ENCODE data around the gene FAM32A.
"Not testable (repeated sequence)": the region's sequence is repeated elsewhere in the genome, so short reads cannot be mapped to it uniquely, and the experiment has no call there.

FAM32A gene

DNA sequence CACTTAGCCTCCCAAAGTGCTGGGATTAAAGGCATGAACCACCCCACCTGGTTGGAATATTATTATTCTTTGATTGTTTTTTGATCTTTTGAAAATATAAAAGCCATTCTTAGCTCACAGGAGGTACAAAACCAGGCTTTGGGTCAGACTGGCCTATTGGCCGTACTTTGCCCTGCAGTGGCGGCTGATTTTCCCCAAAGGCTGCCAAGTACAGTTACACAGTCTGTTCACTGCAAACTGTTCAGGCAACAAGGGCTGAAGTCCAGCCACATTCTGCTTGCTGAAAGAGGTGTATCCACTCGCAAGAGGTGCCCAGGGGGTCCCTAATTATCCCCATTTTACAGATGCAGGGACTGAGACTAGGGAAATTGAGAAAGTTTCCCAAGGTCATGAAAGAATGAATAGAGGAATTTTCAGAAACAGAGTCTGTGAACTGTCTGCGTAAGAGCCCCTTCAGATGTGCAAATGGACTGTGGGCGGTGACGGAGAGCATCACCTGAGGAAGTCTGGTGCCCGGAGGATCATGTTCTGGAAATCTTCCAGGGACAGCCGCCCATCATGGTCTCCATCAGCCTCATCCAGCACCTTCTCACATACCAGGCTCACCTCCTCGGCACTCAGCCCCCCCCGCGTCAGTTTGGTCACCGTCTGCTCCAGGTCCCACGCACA is 20.9 kb upstream of the FAM32A start:
- no peak for DNase-seq (ENCODE audit: low read depth)

DNA sequence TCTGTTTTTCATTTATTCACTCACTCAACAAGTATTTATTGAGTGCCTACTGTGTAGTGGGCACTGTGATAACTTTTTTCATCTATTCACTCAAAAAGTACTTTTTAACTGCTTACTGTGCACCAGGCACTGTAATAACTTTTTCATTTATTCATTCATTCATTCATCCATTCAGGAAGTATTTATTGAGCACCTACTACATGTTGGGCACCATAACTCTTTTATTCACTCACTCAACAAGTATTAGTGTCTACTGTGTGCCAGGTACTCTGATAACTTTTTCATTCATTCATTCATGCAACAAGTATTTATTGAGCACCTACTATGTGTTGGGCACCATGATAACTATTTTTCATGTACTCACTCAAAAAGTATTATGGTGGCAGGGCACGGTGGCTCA is 18.8 kb upstream of the FAM32A start:
- DNase-seq (ENCODE audit: low read depth) = no peak

DNA sequence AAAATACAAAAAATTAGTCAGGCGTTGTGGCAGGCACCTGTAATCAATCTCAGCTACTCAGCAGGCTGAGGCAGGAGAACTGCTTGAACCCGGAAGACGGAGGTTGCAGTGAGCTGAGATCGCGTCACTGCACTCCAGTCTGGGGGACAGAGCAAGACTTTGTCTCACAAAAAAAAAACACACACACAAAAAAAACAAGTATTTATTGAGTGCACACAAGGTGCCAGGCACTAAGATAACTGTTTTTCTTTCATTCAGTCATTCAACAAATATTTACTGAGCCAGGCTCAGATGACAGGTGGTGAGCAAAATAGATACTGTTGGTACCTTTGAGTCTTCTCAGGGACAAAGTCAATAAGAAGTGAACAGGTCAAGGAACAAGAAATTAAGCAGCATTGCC is 18.2 kb upstream of the FAM32A start:
- no peak for DNase-seq (ENCODE audit: low read depth)

DNA sequence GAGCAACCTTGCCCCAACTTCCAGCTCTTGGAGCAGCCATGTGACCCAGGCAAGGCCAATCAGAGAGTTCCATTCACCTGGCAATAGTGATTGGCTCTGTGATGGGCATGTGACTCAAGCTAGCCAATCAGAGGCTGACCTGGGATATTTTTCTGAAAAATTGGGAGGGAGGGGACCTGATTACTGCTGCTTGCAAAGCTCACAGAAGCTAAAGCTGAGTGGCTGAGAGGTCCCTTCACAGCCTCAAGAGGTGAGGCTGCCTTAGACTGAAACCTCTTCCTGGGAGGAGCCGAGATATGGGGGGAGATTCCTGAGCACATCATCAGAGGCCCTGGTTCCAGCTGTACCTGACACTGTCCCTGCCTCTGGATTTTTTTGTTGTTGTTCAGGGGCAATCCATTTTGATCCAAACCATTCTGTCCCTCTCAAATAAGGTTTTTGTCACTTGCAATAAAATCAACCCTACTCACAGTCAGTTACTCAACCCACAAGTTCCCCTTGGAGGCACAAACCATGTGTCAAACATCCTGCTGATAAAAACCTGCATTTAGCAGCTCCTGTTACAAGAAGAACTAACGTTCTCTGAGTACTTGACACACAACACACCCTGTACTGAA is 16.6 kb upstream of the FAM32A start:
- peak; percentile 22 for DNase-seq (ENCODE audit: low read depth)

DNA sequence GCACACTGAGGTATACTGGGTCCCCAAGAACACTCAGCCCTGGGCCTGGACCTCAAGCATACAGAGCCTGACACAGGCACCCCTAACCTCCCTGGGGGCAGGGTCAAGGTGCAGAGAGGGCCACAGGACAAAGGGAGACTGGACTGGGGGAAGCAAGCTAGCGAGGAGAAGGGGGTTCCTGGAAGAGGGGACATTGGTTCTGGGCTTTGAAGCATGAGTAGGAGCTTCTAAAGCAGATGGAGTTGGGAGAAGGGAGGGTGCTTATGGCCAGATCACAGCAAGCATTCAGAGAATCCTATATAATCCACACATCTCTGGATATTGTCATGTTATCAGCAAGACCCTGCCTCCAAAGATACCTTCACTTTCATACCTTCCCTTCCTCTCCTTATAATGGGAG is 15.1 kb upstream of the FAM32A start:
- DNase-seq (ENCODE audit: low read depth) = no peak

DNA sequence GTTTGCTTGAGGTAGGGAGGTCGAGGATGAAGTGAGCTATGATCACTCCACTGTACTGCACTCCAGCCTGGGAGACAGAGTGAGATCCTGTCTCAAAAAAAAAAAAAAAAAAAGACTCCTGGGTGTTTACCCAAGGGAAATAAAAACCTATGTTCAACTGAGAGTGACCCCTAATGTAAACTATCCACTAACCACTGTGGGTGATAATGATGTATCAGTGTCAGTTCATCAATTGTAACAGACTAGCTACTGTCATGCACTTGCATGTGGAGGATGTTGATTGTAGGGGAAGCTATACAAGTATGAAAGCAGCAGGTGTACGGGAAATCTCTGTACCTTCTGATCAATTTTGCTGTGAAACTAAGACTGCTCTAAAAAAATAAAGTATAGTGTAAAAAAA is 9.3 kb upstream of the FAM32A start:
- no peak for DNase-seq (ENCODE audit: low read depth)

DNA sequence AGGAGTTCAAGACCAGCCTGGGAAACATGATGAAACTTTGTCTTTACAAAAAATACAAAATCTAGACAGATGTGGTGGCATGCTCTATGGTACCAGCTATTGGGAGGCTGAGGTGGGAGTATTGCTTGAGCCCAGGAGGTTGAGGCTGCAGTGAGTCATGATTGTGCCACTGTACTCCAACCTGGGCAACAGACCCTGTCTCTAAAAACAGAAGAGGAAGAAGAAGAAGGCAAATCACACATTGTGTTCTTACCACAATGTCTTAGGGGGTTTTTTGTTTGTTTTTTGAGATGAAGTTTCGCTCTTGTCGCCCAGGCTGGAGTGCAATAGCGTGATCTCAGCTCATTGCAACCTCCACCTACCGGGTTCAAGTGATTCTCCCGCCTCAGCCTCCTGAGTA is 6.3 kb upstream of the FAM32A start:
- not testable (repeated sequence) for DNase-seq (ENCODE audit: low read depth)

DNA sequence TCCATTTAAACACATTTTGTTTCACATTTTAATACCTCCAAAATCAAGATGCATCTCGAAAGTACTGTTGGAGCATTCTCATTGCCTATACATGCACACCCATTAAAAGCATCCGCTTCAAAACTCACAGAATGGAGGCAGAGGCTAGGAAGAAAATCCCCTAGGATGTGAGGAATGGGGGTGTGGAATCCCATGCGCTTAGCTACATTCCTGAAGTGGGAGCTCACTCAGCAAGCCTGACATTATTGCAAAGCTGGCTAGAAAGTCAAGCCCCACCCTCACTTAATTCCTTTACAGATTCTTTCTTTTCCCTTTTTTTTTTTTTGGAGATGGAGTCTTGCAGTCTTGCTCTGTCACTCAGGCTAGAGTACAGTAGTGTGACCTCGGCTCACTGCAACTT is 4.6 kb upstream of the FAM32A start:
- peak; percentile 73 for DNase-seq (ENCODE audit: low read depth)

DNA sequence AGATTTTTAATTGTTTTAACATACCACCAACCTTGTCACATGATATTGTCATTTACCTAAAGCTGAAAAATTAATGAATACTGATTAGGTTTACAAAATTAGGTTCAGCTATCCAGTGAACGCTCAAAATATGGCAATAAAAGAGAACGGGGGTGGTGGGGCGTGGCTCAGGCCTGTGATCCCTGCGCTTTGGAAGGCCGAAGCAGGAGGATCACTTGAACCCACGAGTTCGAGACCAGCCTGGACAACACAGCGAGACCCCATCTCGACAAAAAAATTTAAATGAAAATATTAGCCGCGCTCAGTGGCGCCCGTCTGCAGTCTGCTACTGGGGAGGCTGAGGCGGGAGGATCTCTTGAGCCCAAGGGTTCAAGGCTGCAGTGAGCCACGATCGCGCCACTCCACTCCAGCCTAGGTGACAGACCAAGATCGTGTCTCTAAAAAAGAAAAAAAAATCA is 516 bp upstream of the FAM32A start:
- no peak for DNase-seq (ENCODE audit: low read depth)

DNA sequence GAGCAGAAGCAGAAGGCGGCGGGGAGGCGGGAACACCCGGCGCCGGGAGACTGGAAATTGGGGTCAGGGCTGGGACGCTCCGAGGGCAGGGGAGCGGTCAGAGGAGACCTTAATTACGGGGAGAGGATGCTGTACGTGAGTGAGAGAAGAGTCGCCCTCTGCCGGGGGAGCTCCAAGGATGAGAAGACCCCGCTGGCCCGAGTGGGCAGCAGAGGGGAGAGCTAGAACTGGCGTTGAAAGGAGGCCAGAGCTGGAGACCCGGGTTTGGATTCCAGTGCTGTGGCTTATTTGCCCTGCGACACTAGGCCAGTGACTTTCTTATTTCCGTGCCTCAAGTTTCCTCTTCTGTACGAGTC is 536 bp downstream of the FAM32A start:
- DNase-seq (ENCODE audit: low read depth) = peak; percentile 70

DNA sequence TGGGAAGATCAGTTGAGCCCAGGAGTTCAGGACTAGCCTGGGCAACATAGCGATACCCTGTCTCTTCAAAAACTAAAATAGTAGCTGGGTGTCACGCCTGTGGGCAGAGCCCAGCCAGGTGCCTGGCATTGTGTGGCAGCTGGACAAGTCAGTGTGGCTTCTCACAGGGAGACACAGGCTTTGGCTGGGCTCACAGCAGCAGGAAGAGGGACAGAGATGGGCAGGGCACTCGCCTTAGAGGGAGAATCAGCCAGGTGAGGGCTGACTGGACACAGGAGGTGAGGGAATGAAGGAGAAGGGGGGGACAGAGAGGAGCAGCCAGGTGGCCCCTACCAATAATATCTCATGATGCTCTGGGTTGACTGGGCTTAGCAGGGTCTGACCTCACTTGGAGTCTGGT is 3.3 kb downstream of the FAM32A start:
- no peak for DNase-seq (ENCODE audit: low read depth)

DNA sequence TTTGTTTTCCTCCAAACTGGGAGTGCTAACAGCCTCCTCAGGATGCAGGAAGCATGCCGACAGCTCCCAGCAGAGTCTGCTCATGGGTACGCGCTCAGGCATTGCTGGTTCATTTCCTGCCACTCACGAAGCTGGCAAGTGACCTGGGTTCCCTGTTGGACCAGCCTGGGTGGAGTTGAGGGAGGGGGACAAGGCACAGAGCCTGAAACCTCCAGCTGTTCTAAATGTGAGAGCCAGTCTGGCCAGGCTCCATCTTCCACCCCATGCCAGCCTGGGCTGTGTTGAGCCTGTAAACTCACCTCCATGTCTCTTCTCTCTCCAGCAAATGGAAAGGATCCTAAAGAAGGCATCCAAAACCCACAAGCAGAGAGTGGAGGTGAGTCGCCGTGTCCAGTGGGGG is 5.0 kb downstream of the FAM32A start:
- DNase-seq (ENCODE audit: low read depth) = no peak

DNA sequence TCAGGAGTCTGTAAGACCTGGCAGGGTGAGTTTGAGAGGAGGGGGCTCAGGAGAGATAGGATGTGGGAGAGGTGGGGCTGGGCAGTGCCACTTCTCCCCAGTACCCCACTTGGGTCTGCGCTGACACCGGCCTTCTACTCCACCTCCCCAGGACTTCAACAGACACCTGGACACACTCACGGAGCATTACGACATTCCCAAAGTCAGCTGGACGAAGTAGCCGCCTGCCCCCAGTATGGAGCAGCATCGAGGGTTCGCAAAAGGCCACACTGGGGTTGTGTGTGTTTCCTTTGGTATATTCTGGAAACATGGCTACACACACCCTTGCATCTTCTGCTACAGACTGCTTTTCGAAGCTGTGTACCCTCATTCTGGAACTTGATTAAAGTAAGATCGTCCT is 5.5 kb downstream of the FAM32A start:
- DNase-seq (ENCODE audit: low read depth) = no peak

DNA sequence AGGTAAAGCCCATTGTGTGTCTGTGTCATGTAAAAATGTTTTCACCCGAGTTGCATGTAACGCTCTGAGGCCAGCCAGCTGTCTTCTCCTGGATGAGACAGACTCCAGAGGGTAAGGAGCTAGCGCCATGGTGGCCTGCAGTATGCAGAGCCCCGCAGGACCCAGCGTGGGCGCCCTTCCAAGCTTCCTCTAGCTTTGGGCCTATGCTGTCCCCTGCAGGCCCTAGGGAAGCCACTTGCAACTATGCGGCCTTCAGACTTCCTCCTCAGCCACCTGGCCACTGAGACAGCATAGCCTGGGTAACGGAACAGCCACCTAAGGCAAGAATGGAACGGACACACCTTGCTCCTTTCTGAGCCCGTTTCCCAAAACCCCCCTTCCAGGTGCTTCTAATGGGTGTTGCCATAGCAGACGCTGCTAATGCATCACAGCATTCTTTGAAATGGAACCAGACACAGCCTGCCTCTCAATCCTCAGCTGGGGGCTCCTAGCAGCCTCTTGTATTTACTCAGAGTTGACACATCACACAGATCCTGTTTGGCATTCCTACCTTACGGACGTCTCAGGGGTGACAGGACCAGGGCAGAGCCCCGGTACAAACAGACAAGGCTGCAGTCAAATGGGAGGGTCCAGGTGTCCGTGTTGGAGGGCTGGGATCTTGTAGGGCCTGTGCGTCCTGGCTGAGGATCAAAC is 6.2 kb downstream of the FAM32A start:
- no peak for DNase-seq (ENCODE audit: low read depth)

DNA sequence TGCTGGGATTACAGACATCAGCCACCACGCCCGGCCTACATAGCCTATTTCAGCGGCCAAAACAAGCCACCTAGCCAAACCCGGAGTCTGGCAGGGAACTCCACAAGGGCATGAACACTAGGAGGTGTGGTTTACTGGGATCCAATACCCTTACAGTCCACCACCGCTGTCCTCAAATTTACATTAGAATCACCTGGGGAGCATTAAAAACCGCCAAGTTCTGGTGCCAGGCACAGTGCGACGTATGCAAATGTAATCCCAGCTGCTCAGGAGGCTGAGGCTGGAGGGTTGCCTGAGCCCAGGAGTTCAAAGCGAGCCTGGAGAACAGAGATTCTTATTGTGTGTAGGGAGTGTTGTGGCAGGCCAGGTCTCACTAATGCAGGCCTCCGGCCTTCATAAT is 8.3 kb downstream of the FAM32A start:
- no peak for DNase-seq (ENCODE audit: low read depth)

DNA sequence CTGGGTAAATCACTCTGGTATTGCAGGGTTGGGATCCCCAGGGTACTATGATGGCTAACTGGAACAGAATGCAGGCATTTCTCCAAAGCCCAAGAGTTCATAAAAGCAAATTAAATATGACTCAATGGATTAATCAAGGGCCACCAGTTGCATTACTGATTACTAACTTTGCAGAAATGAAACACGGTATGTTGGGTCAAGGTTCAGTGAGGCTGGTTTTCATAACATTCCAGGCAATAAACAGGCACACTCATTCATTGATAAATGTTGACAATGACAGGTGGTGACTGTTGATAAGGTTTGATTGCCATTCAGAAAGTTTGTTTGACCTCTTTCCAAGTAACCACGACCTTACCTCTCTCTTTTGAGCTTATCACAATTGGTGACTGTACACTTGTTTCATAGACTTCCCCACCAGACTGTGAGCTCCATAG is 12.0 kb downstream of the FAM32A start:
- DNase-seq (ENCODE audit: low read depth) = peak; percentile 92

DNA sequence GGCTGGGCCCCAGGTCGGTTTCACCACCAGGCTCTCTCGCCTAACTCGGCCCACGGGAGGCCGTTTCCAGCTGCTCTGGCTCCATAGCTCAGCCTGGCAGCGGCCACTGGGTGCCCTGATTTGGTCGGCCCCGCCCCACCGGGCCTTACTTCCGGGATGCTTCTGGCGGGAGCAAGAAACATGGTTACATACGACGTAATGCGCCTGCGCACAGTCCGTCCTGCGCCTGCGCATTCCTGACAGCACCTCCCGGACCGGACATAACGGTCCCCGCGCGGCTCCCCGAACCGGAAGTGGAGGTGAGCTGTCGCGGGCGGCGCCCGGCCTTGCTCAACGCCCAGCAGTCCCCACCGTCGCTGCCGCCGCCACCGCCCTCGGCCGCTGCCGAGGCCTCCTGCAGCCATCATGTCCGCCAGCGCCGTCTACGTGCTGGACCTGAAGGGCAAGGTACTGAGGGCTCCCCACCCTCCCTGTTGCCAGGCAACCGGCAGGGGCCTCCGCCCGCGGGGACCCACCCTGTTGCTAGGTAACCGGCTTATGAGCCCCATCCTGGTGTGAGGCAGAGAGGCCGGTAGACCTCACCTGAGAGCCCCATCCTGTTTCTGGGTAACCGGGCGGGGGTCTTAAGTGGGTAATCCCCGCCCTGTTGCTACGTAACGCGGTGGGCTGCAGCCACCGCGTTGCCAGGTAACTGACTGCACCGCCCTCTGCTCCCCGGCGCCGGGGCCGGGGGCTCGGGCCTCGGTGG is 12.6 kb downstream of the FAM32A start, which contains the start of gene AP1M1:
AP1M1 (plus strand) TSS at position 290 of the 748 bp plus-strand sequence; CDS start at position 406, 116 bp downstream.
- DNase-seq (ENCODE audit: low read depth) = peak; percentile 98

DNA sequence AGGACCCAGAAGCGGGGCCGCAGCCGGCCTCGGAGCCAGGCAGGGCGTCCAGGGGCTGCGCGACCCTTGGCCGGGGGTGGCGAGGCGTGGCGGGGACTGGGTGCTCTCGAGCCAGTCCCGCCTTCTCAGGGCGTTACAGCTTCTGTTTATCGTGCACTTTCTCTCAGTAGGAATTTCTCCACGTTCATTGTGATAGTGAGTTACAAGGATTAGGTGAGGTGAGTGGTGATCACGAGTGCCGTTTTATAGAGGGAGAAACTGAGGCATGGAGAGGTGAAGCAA is 13.1 kb downstream of the FAM32A start:
- DNase-seq (ENCODE audit: low read depth) = peak; percentile 17

DNA sequence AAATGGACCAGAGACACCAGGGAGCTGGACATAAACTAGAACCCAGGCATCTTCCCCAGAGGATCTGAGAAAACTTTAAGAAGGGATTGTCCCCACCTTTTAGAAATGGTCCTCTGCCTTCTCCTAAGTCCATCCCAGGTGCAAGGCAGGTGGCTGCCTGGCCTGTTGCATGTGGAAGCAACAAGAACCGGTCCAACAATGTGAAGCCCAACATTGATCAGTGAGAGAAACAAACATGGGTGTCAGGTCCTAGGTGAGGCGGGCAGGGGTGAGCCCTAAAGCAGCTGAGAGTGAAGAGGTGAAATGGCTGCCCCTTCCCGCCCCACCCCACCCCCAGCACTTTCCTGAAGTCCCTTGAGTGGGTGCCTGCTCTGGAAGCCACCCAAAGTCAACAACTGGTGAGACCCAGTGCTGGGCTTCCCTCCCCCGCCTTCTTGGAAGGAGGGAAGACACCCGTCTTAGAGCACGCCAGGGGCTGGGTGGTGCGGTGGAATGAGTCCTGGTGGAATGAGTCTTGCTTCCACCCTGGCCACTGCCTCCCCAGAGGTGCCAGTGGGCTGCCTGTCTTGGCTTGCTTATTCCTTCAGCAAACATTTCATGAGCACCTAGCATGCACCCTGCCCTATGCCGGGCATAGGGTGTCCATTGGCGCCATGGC is 14.2 kb downstream of the FAM32A start:
- no peak for DNase-seq (ENCODE audit: low read depth)

DNA sequence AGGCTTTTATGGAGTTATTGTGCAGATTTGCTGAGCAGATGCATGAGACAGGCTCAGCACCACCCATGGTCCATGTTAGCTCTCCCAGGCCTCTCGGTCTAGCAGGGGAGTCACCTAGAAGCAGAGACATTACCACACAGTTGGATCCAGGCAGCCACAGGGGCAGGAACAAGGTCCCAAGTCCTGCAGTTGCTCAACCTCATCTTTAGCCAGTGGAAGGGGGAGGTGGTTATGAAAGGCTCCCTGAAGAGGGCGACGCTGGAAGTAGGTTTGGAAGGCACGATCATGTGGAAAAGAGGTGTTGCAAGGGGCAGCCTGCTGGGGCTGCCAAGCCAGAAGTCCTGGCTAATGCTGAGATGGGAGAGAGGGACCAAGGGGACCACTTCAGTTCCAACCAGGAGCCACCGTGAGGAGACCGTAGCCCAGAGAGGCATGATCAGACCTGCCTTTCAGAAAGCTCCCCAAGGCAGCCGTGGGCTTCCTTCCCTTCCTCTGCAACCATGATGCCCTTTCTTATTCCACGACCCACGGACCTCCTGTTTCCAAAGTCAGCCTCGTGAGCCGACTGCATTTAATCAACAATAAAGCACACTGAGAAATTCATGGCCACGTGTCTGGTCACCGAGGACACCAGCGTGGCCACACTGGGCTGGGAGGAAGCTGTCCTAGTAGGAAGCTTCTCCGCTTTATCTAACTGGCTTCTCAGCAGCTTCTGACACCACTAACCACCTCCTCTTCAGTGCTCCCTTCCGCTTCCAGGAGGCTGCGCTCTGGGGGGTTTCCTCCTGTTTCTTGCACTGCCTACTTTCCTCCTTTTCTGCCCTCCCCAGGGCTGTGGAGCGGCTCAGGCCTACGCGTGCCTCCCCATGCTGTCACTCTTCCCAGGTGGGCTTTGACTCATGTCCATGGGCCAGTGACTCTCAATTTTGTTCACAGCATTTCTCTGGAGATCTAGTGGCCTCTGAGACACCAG is 15.1 kb downstream of the FAM32A start:
- no peak for DNase-seq (ENCODE audit: low read depth)

DNA sequence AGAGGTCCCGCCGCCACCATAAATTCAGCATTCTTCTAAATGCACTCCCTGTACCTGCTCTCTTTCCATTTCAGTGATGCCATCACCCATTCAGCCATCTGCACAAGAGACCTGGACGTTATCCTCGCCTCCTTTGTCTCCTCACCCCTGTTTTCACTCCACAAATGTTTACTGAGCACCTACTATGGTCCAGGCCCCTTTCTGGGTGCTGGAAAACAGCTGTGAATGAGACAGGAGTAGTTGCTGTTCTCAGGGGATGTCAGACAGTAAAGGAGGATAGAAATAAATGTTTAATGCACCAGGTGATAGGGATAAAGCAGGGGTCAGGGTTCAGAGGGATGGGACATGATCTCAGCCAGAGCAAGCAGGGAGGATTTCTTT is 15.8 kb downstream of the FAM32A start:
- no peak for DNase-seq (ENCODE audit: low read depth)
